Endometrial microvascular endothelial cells (primary cell): ENCODE measurements around the gene ACVR1B. TPM values are rescaled to one million over a fixed set of nuclear protein-coding genes. Genes with fewer than 3 reads are reported as not detected.

Source experiments
- in situ Hi-C: cut with HindIII; loops from 2 replicates; pipeline ENCODE4 v1.10.0; 2017; ENCODE audit warnings: low sequenced_read_pairs, low pct_unique_long_range_greater_than_20kb; ENCODE audit errors: inconsistent ontology term
- total RNA-seq: library from RNA; depleted of rRNA; stranded (reverse); fragments of >200 nt; gene quantifications from one replicate; pipeline ENCODE4 v1.2.3, GENCODE V29; 2015; ENCODE audit errors: inconsistent ontology term

Gene ACVR1B
- total RNA-seq, 1 donor from 2014 or later = 8.1 TPM

DNA sequence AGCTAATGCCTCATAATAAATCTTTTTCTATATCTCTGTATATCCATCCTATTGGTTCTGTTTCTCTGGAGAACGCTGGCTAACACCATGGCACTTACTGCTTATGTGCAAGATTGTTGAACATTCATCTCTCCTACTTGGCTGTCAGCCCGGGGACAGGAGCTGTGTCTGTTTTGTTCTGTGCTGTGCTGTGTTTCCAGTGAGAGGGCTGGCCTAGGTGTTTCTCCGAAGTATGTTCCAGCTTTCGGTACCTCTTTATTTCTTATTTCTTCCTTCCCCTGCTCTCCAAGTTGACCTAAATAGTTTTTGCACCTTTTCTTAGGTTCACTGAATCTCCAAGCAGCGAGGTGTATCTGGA, 80.9 kb downstream of the ACVR1B start:
- in situ Hi-C loops = no loop called here

GRCh38 chr12:52032804-52033445, 81.4 kb downstream of the ACVR1B start:
- in situ Hi-C loops = no loop called here

- in situ Hi-C loops = no loop called here
Observed at GRCh38 chr12:52033446-52034140, 82.1 kb downstream of the ACVR1B start.

DNA sequence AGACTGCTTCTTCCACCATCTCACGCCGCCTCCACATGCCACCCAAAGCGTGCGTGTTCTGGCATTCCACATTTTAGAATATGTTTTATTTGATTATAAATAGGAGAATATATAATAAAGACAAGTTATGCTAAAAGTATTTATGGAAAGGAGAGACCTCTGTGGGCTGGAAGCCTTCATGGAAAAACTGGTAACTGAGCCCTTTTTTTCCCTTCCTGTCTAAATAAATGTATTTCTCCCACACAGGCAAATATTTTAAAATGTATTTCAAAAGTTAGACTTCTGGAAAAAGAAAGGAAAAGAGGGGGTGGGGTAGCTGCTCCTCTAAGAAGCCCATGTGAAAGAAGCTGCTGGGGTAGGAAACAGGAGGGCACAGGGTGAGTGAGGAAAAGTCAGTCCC, 83.7 kb downstream of the ACVR1B start:
- in situ Hi-C loops = no loop called here

DNA sequence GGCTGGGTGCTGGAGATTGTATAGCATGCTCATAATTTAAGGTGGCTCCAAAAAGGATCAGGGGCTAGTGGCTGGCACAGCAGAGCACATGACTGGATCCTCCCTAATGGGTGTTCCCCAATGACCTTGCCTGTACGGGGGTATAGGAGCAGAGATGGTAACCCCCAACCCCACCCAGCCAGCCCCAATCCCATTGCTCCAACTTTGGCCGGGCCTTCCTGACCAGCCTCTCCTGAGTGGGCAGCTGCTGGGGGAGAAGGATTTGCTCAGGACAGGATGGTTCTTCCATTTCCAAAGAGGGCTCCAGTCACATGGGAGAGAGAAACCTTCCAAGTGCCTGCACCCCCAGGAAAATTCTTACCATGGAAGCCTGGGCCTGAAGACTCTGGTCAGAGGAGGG, 84.4 kb downstream of the ACVR1B start:
- in situ Hi-C loops = no loop called here

DNA sequence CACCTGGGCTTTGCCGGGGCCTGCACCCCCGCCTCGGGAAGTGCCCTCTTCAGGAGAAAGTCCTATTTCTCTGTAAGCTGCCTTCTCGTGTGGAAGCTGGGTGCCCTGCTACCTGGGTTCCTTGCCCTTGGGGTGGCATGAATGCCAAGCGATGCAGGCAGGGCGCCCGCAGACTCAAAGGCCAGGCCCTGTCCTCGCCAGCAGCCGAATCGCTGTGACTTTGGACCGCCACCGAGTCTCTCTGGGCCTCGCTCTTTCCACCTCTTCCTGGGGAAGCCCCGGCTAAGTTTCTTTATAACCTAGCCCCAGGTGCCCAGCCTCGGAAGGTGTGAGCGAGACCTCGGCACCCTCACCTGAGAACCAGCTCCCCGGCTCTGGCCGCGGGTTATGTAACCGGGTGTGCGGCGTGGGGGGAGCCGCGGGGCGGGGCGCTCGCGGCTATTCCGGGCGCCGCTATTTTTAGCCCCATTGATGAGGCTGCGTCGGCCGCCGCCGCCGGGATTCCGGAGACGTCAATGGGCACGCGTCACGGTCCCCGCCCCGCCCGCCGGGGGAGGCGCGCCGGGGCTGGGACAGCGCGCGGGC, 85.2 kb downstream of the ACVR1B start:
- in situ Hi-C loops = no loop called here

DNA sequence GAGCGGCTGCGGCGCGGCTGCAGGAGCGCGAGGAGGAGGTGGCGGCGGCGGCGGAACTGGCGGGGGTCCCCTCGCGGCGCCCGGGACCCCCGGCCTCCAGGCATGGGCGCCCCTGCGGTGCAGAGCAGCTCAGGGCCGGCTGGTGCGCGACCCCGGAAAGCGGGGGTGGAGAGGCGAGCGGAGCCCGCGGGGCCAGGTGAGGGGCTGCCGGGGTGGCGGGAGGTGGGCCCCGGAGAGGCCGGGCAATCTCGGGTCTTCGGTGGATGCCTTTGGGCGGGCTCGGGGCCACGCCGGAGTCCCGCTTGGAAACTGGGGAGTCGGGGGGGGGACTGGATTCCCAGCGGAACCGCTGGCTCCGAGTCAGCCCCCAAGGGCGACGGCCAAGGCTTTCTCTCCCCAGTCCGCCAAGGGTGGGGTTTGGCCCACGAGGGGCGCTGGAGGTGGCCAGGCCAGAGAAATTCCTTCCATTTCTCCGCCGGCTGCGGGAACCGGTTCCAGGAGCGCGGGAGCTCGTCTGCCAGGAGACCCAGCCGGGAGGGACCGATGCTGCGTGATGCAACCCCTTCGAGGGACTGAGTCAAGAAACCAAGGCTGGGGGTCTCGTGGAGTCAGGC, 85.9 kb downstream of the ACVR1B start:
- in situ Hi-C loops = no loop called here

DNA sequence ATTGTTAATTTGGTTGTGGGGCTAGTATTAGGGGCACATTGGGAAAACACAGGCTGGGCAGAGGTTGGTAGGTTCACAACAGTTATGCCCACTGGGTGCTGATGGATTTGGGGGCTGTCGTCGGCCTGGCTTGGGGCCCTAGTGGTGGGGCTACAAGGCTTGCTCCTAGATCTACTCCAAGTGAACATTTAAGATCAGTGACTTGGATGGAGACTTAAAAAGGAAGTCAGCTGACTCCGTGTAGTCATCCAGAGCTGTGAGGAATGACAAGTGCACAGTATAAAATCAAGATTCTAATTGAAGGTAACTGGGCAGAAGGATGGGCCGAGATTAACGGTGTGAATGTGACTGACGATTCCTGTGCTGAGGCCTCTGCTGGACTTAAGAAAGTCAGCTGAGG, 86.9 kb downstream of the ACVR1B start:
- in situ Hi-C loops = no loop called here

GRCh38 chr12:52041035-52041434, 89.5 kb downstream of the ACVR1B start:
- in situ Hi-C loops = no loop called here

DNA sequence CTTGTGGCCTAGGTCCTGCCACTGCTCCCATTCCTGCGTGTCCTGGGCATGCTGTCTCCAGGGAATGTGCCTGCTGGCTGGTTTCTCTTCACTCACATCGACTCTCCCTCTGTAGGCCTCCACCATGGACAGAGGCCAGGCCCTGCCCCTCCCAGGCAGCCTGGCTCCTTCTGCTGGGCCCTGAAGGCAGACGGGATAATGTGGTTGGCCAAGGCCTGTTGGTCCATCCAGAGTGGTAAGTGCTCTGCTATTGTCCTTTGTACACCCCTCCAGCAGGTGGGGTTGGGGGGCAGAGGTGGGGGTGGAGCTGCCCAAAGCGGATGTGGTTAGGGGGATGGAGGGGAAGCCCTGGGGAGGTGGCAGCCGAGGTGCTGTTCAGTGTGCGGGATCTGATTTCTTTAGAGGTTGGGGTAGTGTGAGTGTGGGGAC, 90.2 kb downstream of the ACVR1B start:
- in situ Hi-C loops = no loop called here

DNA sequence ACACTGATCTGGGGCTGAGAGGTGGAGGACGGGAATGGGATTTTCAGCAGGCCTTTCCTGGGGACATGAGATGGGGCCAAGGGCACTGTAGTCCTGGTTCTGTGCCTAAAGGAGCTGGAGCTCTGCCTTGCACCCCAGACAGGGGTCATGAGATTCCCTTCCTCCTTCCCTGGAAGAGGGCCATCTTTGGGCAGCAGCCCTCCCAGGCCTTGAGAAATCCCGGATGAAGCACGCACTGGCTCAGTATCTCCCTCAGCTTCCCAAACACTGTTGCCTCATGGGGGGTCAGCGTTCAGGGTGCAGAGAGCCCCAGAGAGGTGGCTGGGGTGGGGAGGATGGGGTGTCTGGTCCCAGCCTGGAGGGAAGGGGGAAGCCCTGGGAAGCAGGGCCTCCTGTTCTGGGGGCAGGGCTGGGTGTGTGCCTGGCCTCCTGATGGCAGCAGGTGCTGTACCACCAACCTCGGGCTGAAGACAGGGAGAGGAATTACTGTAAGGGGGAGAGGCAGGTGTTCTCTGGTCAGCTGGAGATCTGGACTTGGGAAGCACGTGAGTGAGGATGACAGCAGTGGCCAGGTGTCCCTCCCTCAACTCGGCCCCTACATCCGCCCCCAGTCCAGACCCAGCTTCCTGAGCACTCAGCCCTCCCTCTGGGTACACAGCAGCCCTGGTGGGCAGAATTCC, 91.3 kb downstream of the ACVR1B start:
- in situ Hi-C loops = no loop called here

DNA sequence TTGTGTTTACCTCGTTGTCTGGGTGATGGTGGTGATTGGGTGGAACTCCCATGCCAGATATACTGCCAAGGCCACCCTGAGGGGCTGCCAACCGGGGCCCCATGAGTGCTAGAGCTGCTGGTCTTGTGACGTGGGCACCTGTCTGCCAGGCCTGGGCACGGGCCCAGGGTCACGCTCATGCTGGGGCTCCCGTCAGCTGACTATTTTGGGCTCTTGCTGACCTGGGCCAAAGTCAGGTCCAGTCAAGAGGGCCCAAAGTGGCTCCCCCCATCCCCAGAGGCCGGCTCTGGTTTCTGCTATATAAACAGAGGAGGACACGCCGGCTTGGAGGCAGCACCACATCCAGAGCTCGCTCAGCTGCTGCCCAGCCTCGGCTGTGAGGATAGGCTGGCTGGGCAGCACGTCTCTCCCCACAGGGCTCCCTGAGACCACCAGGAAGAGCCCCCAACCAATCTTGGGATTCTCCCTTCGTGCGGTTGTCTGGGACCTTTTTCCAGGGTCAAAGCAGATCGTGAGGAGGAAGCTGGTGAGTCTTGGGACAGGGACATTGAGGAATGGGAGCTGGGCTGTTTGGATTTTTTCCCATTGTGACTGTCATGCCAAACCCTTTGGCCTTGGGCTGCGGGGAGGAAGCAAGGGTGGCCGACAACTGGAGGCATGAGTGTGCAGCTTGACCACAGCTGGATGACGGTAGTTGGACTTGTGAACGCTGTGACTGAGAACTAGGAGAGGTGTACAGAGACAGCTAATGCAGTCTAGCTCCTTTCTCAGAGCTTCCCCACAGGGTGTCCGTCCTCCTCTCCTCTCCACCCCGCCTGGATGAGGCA, 92.1 kb downstream of the ACVR1B start:
- in situ Hi-C loops = no loop called here

DNA sequence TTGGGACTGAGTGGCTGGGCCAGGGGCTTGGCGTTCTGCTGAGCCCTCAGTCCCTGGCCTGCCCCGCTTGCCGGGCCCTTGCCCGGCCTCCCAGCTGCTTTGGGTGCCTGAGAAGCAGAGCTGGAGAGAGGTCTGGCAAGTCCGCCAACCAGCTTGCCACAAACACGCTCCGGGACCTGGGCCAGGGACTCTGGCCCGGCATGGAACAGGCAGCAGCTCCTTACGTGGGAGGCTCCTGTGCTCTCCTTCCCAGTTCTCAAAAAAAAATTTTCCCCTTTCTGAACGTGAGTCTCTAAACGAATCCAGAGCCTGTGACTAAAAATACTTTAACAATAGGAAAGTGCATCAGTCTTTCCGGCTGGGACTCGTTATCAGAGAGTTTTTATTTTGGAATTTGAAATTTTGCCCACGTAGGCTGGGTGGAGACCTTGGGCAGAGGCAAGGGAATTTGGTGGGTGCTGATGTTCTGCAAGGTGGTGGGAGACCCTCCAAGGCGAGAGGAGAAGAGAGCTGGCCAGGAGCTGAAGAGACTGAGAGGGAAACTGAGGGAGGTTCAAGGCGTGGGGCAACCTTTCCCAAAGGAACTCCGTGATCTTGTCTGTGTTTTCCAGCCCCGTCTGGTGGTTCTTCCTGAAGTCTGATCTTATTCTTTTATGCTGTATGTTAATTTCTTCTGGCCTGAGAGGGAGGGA, 92.9 kb downstream of the ACVR1B start:
- in situ Hi-C loops = no loop called here

GRCh38 chr12:52045794-52046199, 94.3 kb downstream of the ACVR1B start:
- in situ Hi-C loops = no loop called here
